HK-2 (cell line): ENCODE data around the gene FGFR2.

Experiments
- DNase-seq: peaks from one replicate; pipeline ENCODE4 v3.0.0-alpha.2; 2018; ENCODE audit not compliant: unreplicated experiment

The FGFR2 gene

GRCh38 chr10:121453160-121453559 is 145.1 kb downstream of the FGFR2 start:
- no peak for DNase-seq

GRCh38 chr10:121452581-121452980 is 145.7 kb downstream of the FGFR2 start:
- DNase-seq = no peak

GRCh38 chr10:121450247-121450646 is 148.0 kb downstream of the FGFR2 start:
- DNase-seq = no peak

GRCh38 chr10:121449482-121449924 is 148.7 kb downstream of the FGFR2 start:
- no peak for DNase-seq

GRCh38 chr10:121448766-121449421 is 149.3 kb downstream of the FGFR2 start:
- no peak for DNase-seq

- no peak for DNase-seq
These were observed 153.6 kb downstream of the FGFR2 start for GRCh38 chr10:121444520-121445165.

GRCh38 chr10:121442086-121442935 is 155.9 kb downstream of the FGFR2 start:
- no peak for DNase-seq

GRCh38 chr10:121440461-121440860 is 157.8 kb downstream of the FGFR2 start:
- DNase-seq = no peak

- no peak for DNase-seq
These were observed 159.9 kb downstream of the FGFR2 start for GRCh38 chr10:121438333-121438732.

- DNase-seq = no peak
These were observed 160.6 kb downstream of the FGFR2 start for GRCh38 chr10:121437596-121437995.

- no peak for DNase-seq
These were observed 161.5 kb downstream of the FGFR2 start for GRCh38 chr10:121436630-121437341.

GRCh38 chr10:121436281-121436629 is 162.0 kb downstream of the FGFR2 start:
- DNase-seq = no peak

- DNase-seq = no peak
These were observed 163.0 kb downstream of the FGFR2 start for GRCh38 chr10:121435099-121435875.

- DNase-seq = no peak
These were observed 164.3 kb downstream of the FGFR2 start for GRCh38 chr10:121433965-121434364.

- no peak for DNase-seq
These were observed 169.4 kb downstream of the FGFR2 start for GRCh38 chr10:121428867-121429266.
